ENCODE results near the gene ZNF732.

The ZNF732 gene

DNA sequence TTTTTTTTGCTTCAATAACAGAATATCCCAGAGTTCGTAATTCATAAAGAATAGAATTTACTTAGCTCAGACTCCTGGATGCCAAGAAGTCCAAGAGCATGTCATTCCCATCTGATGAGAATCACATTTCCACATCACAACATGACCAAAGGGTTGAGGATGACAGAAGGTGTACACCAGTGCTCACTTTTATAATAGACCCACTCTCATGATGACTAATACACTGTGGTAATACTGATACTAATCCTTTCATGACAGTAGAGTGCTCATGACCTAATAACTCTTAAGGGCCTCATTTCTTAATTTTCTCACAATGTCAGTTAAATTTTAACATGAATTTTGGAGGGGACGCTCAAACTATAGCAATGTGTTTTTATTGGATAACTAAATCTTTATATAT is 69.2 kb downstream of the ZNF732 start:
- TF ChIP-seq, protein P1, sequence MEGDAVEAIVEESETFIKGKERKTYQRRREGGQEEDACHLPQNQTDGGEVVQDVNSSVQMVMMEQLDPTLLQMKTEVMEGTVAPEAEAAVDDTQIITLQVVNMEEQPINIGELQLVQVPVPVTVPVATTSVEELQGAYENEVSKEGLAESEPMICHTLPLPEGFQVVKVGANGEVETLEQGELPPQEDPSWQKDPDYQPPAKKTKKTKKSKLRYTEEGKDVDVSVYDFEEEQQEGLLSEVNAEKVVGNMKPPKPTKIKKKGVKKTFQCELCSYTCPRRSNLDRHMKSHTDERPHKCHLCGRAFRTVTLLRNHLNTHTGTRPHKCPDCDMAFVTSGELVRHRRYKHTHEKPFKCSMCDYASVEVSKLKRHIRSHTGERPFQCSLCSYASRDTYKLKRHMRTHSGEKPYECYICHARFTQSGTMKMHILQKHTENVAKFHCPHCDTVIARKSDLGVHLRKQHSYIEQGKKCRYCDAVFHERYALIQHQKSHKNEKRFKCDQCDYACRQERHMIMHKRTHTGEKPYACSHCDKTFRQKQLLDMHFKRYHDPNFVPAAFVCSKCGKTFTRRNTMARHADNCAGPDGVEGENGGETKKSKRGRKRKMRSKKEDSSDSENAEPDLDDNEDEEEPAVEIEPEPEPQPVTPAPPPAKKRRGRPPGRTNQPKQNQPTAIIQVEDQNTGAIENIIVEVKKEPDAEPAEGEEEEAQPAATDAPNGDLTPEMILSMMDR (IDR thresholded peaks at IDR 0.05; ENCODE audit: insufficient read depth, low read length, missing control alignments), result no peak
- CTCF ChIA-PET, result no interaction called here
- no peak for DNase-seq (ENCODE audit: low read depth, low spot score)
- POLR2A ChIA-PET, result no interaction called here
- no peak overlapping the region for H3K4me3 ChIP-seq (ENCODE audit: low read depth, low read length)

DNA sequence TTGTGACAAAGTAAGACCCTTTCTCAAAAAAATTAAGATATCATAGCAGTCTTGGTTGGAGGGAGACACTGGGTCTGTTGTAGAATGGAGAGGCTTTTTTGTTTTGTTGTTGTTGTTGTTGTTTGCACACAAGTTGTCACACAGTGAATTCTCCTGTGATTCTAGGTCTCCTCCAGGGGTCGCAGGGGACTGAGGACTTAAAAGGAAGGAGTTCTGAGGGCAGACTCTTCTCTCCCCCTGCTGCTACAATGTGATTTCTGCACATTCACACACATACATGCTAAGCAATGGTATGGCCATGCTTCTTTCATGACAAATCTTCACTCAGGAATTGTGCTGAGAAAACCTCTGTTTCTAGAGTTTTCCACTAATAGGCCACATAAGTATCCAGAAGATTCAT is 71.1 kb downstream of the ZNF732 start:
- CTCF ChIA-PET, result no interaction called here
- POLR2A ChIA-PET, result no interaction called here
- H3K4me3 ChIP-seq (ENCODE audit: low read depth, low read length), result no peak overlapping the region
- TF ChIP-seq, protein P1 (IDR thresholded peaks at IDR 0.05; ENCODE audit: insufficient read depth, low read length, missing control alignments), result no peak
- DNase-seq (ENCODE audit: low read depth, low spot score), result no peak

DNA sequence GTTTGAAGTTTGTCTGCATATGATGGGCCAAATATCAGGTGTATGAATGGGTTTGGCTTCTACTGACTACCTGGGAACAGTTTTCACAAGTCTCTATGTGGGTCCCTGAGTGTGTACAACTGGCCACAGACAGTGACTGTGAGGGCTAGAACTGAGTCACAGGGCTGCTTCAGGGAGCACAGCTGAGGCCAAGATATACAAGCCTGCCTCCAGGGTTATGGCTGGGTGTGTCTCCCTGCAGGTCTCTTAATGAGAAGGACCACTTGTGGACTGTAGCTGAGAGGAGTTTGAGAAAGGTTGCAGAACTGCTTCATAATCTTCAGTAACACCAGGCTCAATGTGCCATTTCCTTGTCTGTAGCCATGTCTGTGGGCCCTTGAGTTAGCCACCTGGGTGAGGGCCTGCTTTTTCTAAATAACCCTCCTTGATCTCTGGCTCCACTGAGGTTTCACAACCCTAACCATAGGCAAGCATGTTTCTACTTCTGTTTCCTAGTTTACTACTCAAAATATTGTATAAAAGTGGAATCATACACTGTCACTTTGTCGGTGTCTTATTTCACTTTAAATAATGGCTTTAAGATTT is 81.3 kb downstream of the ZNF732 start:
- ChIA-PET POLR2A (no interaction called here), CTCF (no interaction called here)
- TF ChIP-seq, protein P1 (IDR thresholded peaks at IDR 0.05; ENCODE audit: insufficient read depth, low read length, missing control alignments), result no peak
- no peak for DNase-seq (ENCODE audit: low read depth, low spot score)
- no peak overlapping the region for H3K4me3 ChIP-seq (ENCODE audit: low read depth, low read length)
